MM.1S (cell line): ENCODE measurements around the gene CTNNBL1.

ENCODE experiments used
- CTCF ChIP-seq: fragments of 300-600 bp; sonication (generic); IDR thresholded peaks from 2 replicates; pipeline ENCODE4 v1.5.1; 2016; ENCODE audit warnings: antibody characterized with exemption, low read length, mixed read lengths
- EZH2phosphoT487 ChIP-seq: fragments of 300-600 bp; sonication (generic); IDR thresholded peaks from 2 replicates; pipeline ENCODE4 v1.6.1; 2018; ENCODE audit warnings: antibody characterized with exemption, low read length

GRCh38 chr20:37796733-37797132 lies 102.9 kb downstream of the CTNNBL1 start:
- TF ChIP-seq EZH2phosphoT487, result no peak
- TF ChIP-seq CTCF, result no peak
